Omental fat pad (tissue), 4 donors: Measurements from ENCODE around the gene LRRC14B. TPM values are rescaled to one million over a fixed set of nuclear protein-coding genes. Genes with fewer than 3 reads are reported as not detected.

Experiments used
- ATAC-seq: fragments of 150-250 bp; one replicate; pipeline ENCODE4 v1.9.1; 2016; ENCODE audit warnings: mild to moderate bottlenecking, moderate library complexity; ENCODE audit not compliant: low FRiP score
- DNase-seq: peaks from one replicate; pipeline ENCODE4 v3.0.0-alpha.2; 2019; ENCODE audit warnings: low spot score
- CTCF ChIP-seq, 3 donors: fragments of 450-650 bp; IDR thresholded peaks; one replicate each; pipeline ENCODE4 v1.5.1; 2016 to 2017; ENCODE audit warnings: antibody characterized with exemption in 3 of 3, mild to moderate bottlenecking in 3 of 3, moderate library complexity in 2 of 3
- total RNA-seq, 4 donors: library from RNA; depleted of rRNA; stranded (reverse); fragments of >200 nt; gene quantifications; one replicate each; pipeline ENCODE4 v1.1.0, GENCODE V29; 2016

The LRRC14B gene
- total RNA-seq, 4 donors from 2014 or later: not detected

- ATAC-seq (no peak), DNase-seq (no peak)
- no peak for TF ChIP-seq CTCF (IDR thresholded peaks at IDR 0.05)
Measured at GRCh38 chr5:174876-175465, 16.3 kb upstream of the LRRC14B start.

GRCh38 chr5:176296-176823, 14.9 kb upstream of the LRRC14B start:
- ATAC-seq (no peak), DNase-seq (no peak)
- no peak for TF ChIP-seq CTCF (IDR thresholded peaks at IDR 0.05)

GRCh38 chr5:178110-178509, 13.2 kb upstream of the LRRC14B start:
- DNase-seq (no peak), ATAC-seq (no peak)
- TF ChIP-seq CTCF (IDR thresholded peaks at IDR 0.05): no peak

- DNase-seq: no peak
- ATAC-seq: no peak
- no peak for TF ChIP-seq CTCF (IDR thresholded peaks at IDR 0.05)
Measured at GRCh38 chr5:179401-179800, 11.9 kb upstream of the LRRC14B start.

- no peak for TF ChIP-seq CTCF (IDR thresholded peaks at IDR 0.05)
- ATAC-seq: no peak
Measured at GRCh38 chr5:180286-180918, 10.9 kb upstream of the LRRC14B start.

GRCh38 chr5:181160-181559, 10.1 kb upstream of the LRRC14B start:
- no peak for DNase-seq
- no peak for TF ChIP-seq CTCF (IDR thresholded peaks at IDR 0.05)
- ATAC-seq: no peak

More at GRCh38 chr5:180286-180918, 10.9 kb upstream of the LRRC14B start:
- DNase-seq: no peak

GRCh38 chr5:181566-181965, 9.7 kb upstream of the LRRC14B start:
- no peak for TF ChIP-seq CTCF (IDR thresholded peaks at IDR 0.05)
- ATAC-seq: no peak
- DNase-seq: no peak
